H9 (cell line): Measurements from ENCODE around the gene XK. TPM values are rescaled to one million over a fixed set of nuclear protein-coding genes. Genes with fewer than 3 reads are reported as not detected.

ENCODE experiments used
- DNase-seq: peaks from one replicate; pipeline ENCODE4 v3.0.0-alpha.2; 2017
- H2AFZ ChIP-seq: one replicate; pipeline ENCODE4 v1.6.1; 2013; ENCODE audit warnings: mild to moderate bottlenecking, low read length, control low read depth, moderate library complexity
- H2AK5ac ChIP-seq: 2 replicates; pipeline ENCODE4 v1.6.1; 2013; ENCODE audit warnings: low read length, control low read depth, mixed read lengths; ENCODE audit not compliant: insufficient read length
- H2BK120ac ChIP-seq: one replicate; pipeline ENCODE4 v1.6.1; 2013; ENCODE audit warnings: low read depth, mild to moderate bottlenecking, low read length, control low read depth, inconsistent platforms; ENCODE audit not compliant: poor library complexity, severe bottlenecking
- H2BK12ac ChIP-seq: 2 replicates; pipeline ENCODE4 v1.6.1; 2013; ENCODE audit warnings: low read length, control low read depth, mixed read lengths, low read depth; ENCODE audit not compliant: insufficient read length
- H2BK15ac ChIP-seq: 2 replicates; pipeline ENCODE4 v1.6.1; 2013; ENCODE audit warnings: low read depth, low read length, control low read depth
- H2BK20ac ChIP-seq: one replicate; pipeline ENCODE4 v1.6.1; 2013; ENCODE audit warnings: low read depth, mild to moderate bottlenecking, low read length, control low read depth, inconsistent platforms; ENCODE audit not compliant: poor library complexity, severe bottlenecking
- H2BK5ac ChIP-seq: 2 replicates; pipeline ENCODE4 v1.6.1; 2013; ENCODE audit warnings: low read length, control low read depth, mixed read lengths; ENCODE audit not compliant: insufficient read length
- H3K14ac ChIP-seq: 2 replicates; pipeline ENCODE4 v1.6.1; 2013; ENCODE audit warnings: low read length, control low read depth; ENCODE audit not compliant: insufficient read depth
- H3K18ac ChIP-seq: 2 replicates; pipeline ENCODE4 v1.6.1; 2013; ENCODE audit warnings: low read depth, mild to moderate bottlenecking, mixed read lengths, low read length, control low read depth; ENCODE audit not compliant: insufficient read length
- H3K23ac ChIP-seq: 2 replicates; pipeline ENCODE4 v1.6.1; 2013; ENCODE audit warnings: low read length, control low read depth, mixed read lengths, low read depth; ENCODE audit not compliant: insufficient read length
- H3K23me2 ChIP-seq: 2 replicates; pipeline ENCODE4 v1.6.1; 2013; ENCODE audit warnings: low read depth, mild to moderate bottlenecking, mixed read lengths, low read length, control low read depth; ENCODE audit not compliant: insufficient read length, poor library complexity, severe bottlenecking
- H3K27ac ChIP-seq: 2 replicates; pipeline ENCODE4 v1.5.1; 2013; ENCODE audit warnings: low read length, control low read depth, mixed read lengths, low read depth; ENCODE audit not compliant: insufficient read length
- H3K27me3 ChIP-seq: 2 replicates; pipeline ENCODE4 v1.6.1; 2013; ENCODE audit warnings: low read length, control low read depth, inconsistent platforms; ENCODE audit not compliant: insufficient read depth
- H3K4ac ChIP-seq: 2 replicates; pipeline ENCODE4 v1.6.1; 2013; ENCODE audit warnings: low read depth, mild to moderate bottlenecking, control low read depth, inconsistent platforms, low read length, moderate library complexity
- H3K4me1 ChIP-seq: 2 replicates; pipeline ENCODE4 v1.6.1; 2013; ENCODE audit warnings: low read length, control low read depth, inconsistent platforms; ENCODE audit not compliant: insufficient read depth
- H3K4me2 ChIP-seq: 2 replicates; pipeline ENCODE4 v1.6.1; 2013; ENCODE audit warnings: low read length, control low read depth, mixed read lengths; ENCODE audit not compliant: insufficient read length, insufficient read depth
- H3K56ac ChIP-seq: 2 replicates; pipeline ENCODE4 v1.6.1; 2013; ENCODE audit warnings: low read depth, mild to moderate bottlenecking, mixed read lengths, low read length, control low read depth; ENCODE audit not compliant: insufficient read length
- H3K79me1 ChIP-seq: 2 replicates; pipeline ENCODE4 v1.6.1; 2013; ENCODE audit warnings: low read depth, mild to moderate bottlenecking, moderate library complexity, low read length, control low read depth, inconsistent platforms; ENCODE audit not compliant: insufficient read depth, poor library complexity, severe bottlenecking
- H3K79me2 ChIP-seq: 2 replicates; pipeline ENCODE4 v1.6.1; 2013; ENCODE audit warnings: low read length, control low read depth, inconsistent platforms; ENCODE audit not compliant: insufficient read depth
- H3K9ac ChIP-seq: 2 replicates; pipeline ENCODE4 v1.6.1; 2013; ENCODE audit warnings: low read length, control low read depth, mixed read lengths; ENCODE audit not compliant: insufficient read length; ENCODE audit errors: extremely low read depth
- H3K9me3 ChIP-seq: one replicate; pipeline ENCODE4 v1.6.1; 2013; ENCODE audit warnings: low read depth, low read length, inconsistent platforms; ENCODE audit not compliant: control insufficient read depth
- H3T11ph ChIP-seq: one replicate; pipeline ENCODE4 v1.6.1; 2013; ENCODE audit warnings: mild to moderate bottlenecking, low read length, control low read depth, inconsistent platforms
- H4K20me1 ChIP-seq: one replicate; pipeline ENCODE4 v1.6.1; 2013; ENCODE audit not compliant: control insufficient read depth, insufficient read length, insufficient read depth
- H4K5ac ChIP-seq: 2 replicates; pipeline ENCODE4 v1.6.1; 2013; ENCODE audit warnings: low read depth, mild to moderate bottlenecking, mixed read lengths, low read length, control low read depth; ENCODE audit not compliant: insufficient read length
- H4K8ac ChIP-seq: replicated peaks from 2 replicates; pipeline ENCODE4 v1.6.1; 2013; ENCODE audit warnings: low read length, control low read depth, mixed read lengths, low read depth; ENCODE audit not compliant: insufficient read length
- H4K91ac ChIP-seq: 2 replicates; pipeline ENCODE4 v1.6.1; 2013; ENCODE audit warnings: low read depth, mild to moderate bottlenecking, moderate library complexity, mixed read lengths, low read length, control low read depth; ENCODE audit not compliant: insufficient read length
- H3K27ac Mint-ChIP-seq, 3 experiments: 2 replicates in 2 of 3; 3 replicates in 1 of 3; pipeline ENCODE4 v1.8.0; 2020 to 2021; ENCODE audit warnings: mixed read lengths in 3 of 3, mild to moderate bottlenecking in 1 of 3, moderate library complexity in 1 of 3
- H3K27me3 Mint-ChIP-seq: 2 replicates; pipeline ENCODE4 v1.8.0; 2021; ENCODE audit warnings: low read depth, mild to moderate bottlenecking, moderate library complexity, mixed read lengths
- H3K36me3 Mint-ChIP-seq, 3 experiments: 2 replicates in 2 of 3; 3 replicates in 1 of 3; pipeline ENCODE4 v1.8.0; 2020 to 2021; ENCODE audit warnings: low read depth in 3 of 3, mixed read lengths in 3 of 3; ENCODE audit not compliant: insufficient read depth in 1 of 3
- H3K4me1 Mint-ChIP-seq, 2 experiments: 2 replicates each; pipeline ENCODE4 v1.8.0; 2020; ENCODE audit warnings: mixed read lengths in 2 of 2
- H3K4me3 Mint-ChIP-seq, 2 experiments: 2 replicates in 1 of 2; 3 replicates in 1 of 2; pipeline ENCODE4 v1.8.0; 2020 to 2021; ENCODE audit warnings: mild to moderate bottlenecking in 2 of 2, mixed read lengths in 2 of 2, moderate library complexity in 1 of 2
- H3K9me3 Mint-ChIP-seq, 2 experiments: 2 replicates in 1 of 2; 3 replicates in 1 of 2; pipeline ENCODE4 v1.8.0; 2020; ENCODE audit warnings: mild to moderate bottlenecking in 2 of 2, mixed read lengths in 2 of 2, moderate library complexity in 1 of 2
- WGBS: extraction: QIAGEN DNeasy Blood & Tissue Kit; methylation state at CpG from one replicate; pipeline ENCODE4 v1.1.7; 2013; ENCODE audit warnings: missing lambda C conversion rate, low lambda C conversion rate, mixed read lengths; ENCODE audit not compliant: insufficient read length; ENCODE audit errors: extremely low coverage; 5-methylcytosine and 5-hydroxymethylcytosine counted together
- total RNA-seq: library from RNA; stranded (reverse); gene quantifications from 2 replicates; pipeline ENCODE4 v1.2.1, GENCODE V29; 2021
- TF ChIP-seq, protein P1 (sequence below): fragments of 200-600 bp; sonication (generic); conservative IDR thresholded peaks from 3 replicates; pipeline ENCODE4 v1.8.0; 2021; ENCODE audit warnings: antibody characterized with exemption, mild to moderate bottlenecking

XK gene
- total RNA-seq, 1 experiment from 2014 or later = 0.85 TPM

- H3K14ac ChIP-seq = no peak overlapping the region
- H3K27ac Mint-ChIP-seq = no peak overlapping the region
Observed at GRCh38 chrX:37753384-37753783, 67.8 kb downstream of the XK start.

More at GRCh38 chrX:37753384-37753783, 67.8 kb downstream of the XK start:
- WGBS = no CpG with 5 or more reads among the region's 2 CpGs
- H4K20me1 ChIP-seq = no peaks in the 10 kb centered on the region
- H2BK12ac ChIP-seq = no peak overlapping the region
- no peaks in the 10 kb centered on the region for H3K79me1 ChIP-seq
- H2BK15ac ChIP-seq = no peak overlapping the region
- H2AK5ac ChIP-seq = no peak overlapping the region
- no peaks in the 10 kb centered on the region for H3K27me3 ChIP-seq
- H3K9me3 ChIP-seq = no peaks in the 10 kb centered on the region
- no peak overlapping the region for H2BK120ac ChIP-seq
- Mint-ChIP-seq H3K4me1 (no peaks in the 10 kb centered on the region), H3K36me3 (0 out of 7 replicates have a peak, but pooled peaks cover 0 to under 1% (median 0%) of the 10 kb centered on the region in 3 experiments), H3K27me3 (no peaks in the 10 kb centered on the region), H3K9me3 (peaks cover 41 to 48% of the 10 kb centered on the region in 2 experiments), H3K4me3 (no peak overlapping the region)
- no peaks in the 10 kb centered on the region for H3K23me2 ChIP-seq
- no peaks in the 10 kb centered on the region for H3K79me2 ChIP-seq
- H3K23ac ChIP-seq = no peak overlapping the region
- TF ChIP-seq, protein P1, sequence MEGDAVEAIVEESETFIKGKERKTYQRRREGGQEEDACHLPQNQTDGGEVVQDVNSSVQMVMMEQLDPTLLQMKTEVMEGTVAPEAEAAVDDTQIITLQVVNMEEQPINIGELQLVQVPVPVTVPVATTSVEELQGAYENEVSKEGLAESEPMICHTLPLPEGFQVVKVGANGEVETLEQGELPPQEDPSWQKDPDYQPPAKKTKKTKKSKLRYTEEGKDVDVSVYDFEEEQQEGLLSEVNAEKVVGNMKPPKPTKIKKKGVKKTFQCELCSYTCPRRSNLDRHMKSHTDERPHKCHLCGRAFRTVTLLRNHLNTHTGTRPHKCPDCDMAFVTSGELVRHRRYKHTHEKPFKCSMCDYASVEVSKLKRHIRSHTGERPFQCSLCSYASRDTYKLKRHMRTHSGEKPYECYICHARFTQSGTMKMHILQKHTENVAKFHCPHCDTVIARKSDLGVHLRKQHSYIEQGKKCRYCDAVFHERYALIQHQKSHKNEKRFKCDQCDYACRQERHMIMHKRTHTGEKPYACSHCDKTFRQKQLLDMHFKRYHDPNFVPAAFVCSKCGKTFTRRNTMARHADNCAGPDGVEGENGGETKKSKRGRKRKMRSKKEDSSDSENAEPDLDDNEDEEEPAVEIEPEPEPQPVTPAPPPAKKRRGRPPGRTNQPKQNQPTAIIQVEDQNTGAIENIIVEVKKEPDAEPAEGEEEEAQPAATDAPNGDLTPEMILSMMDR = no peak
- H2BK5ac ChIP-seq = no peak overlapping the region
- no peak overlapping the region for H3K4ac ChIP-seq
- no peak overlapping the region for H2AFZ ChIP-seq
- H4K8ac ChIP-seq = no peak overlapping the region
- no peak for DNase-seq
- H2BK20ac ChIP-seq = no peak overlapping the region
- H4K91ac ChIP-seq = no peak overlapping the region
- H4K5ac ChIP-seq = no peak overlapping the region
- no peak overlapping the region for H3K27ac ChIP-seq
- no peak overlapping the region for H3K4me2 ChIP-seq
- no peaks in the 10 kb centered on the region for H3K4me1 ChIP-seq
- no peak overlapping the region for H3K9ac ChIP-seq
- no peak overlapping the region for H3K56ac ChIP-seq
- H3K18ac ChIP-seq = no peak overlapping the region
- no peak overlapping the region for H3T11ph ChIP-seq
